ENCODE measurements around the gene MAFB. TPM values are rescaled to one million over a fixed set of nuclear protein-coding genes. Genes with fewer than 3 reads are reported as not detected.

The MAFB gene
- total RNA-seq, 4 donors from 2014 or later, result 25.7 to 89.4 (median 69.2) TPM

DNA sequence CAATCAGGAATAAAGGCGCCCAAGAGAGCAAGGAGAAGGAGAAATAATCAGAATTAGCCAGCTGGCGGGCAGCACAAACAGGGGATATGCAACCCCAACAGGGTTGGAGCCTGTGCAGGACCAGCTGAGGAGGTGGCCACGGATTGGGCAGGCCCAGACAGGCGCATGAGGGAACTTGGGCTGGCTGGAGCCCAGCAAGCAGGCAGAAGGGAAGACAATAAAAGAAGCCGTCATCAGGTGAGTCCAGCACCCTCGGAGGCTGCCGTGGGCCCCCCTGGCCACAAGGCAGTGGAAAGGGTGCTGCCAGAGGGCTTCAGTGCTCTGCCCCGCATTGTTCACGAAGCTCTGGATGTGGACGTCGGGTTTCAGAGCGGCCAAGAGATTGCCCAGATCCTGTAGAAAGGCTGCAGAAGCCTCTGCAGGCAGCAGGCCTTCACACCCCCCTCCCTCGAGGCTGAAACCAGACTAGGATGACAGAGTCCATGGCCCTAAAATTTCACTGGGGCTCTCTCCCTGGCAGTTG lies 28.4 kb upstream of the MAFB start:
- 60% methylated on average over 5 of the region's 13 CpGs for WGBS
- Histone ChIP-seq H3K9me3 (no peaks in the 10 kb centered on the region), H3K27me3 (no peaks in the 10 kb centered on the region), H3K27ac (no peak overlapping the region), H3K36me3 (no peaks in the 10 kb centered on the region), H3K4me1 (no peaks in the 10 kb centered on the region), H3K4me3 (no peak overlapping the region)
- TF ChIP-seq EP300 (IDR thresholded peaks at IDR 0.05) (no peak), POLR2A (IDR thresholded peaks at IDR 0.05) (no peak), CTCF (IDR thresholded peaks at IDR 0.05) (no peak), POLR2AphosphoS5 (IDR thresholded peaks at IDR 0.05) (no peak)
- DNase-seq (ENCODE audit: low spot score in 2 of 2), result no peak

DNA sequence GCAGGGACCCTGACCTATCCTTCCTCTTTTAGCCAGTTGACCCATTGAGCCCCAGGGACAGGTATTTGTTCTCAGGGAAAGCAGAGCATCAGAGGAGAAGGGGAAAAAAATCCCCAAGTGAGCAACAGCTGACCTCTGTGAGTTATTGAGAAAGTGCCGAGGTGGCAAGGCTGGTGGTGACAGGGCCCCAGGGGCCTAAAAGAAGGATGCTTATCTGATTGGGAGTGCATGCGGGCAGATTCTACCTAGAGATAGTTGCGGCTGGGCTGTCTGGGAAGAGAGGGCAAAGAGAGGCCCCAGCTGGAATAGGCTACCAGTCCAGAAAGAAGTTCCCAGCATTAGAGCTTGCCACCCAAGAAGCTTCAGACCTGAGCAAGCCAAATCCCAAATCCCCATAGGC lies 26.5 kb upstream of the MAFB start:
- WGBS, result 85% methylated on average over 3 of the region's 3 CpGs
- Histone ChIP-seq H3K27ac (no peak overlapping the region), H3K36me3 (no peaks in the 10 kb centered on the region), H3K4me3 (no peak overlapping the region), H3K4me1 (no peaks in the 10 kb centered on the region), H3K9me3 (no peaks in the 10 kb centered on the region), H3K27me3 (no peaks in the 10 kb centered on the region)
- no peak for DNase-seq (ENCODE audit: low spot score in 2 of 2)
- no peak for TF ChIP-seq CTCF (IDR thresholded peaks at IDR 0.05)

DNA sequence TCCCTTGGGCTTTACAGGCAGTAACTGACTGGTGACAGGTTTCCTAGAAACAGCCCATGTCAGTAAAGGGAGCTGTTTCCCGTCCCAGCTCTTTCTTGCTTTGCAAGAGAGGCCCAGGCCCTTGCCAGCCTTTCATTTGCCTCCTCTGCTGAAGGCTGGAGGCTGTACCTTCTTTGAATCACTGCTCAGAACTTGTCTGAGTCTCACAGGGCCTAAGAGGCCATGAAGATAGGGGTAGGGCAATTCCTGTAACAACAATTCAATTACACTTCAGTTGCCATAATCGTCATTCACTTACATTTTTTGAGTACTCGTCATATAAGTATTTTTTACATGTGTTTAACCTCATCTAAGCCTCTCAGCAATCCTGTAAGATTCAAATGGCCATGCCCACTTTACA lies 25.9 kb upstream of the MAFB start:
- no peaks in the 10 kb centered on the region for H3K36me3 ChIP-seq
- H3K4me1 ChIP-seq, result no peaks in the 10 kb centered on the region
- H3K9me3 ChIP-seq, result no peaks in the 10 kb centered on the region
- no peaks in the 10 kb centered on the region for H3K27me3 ChIP-seq
- H3K4me3 ChIP-seq, result no peak overlapping the region
- no peak overlapping the region for H3K27ac ChIP-seq
- TF ChIP-seq POLR2AphosphoS5 (IDR thresholded peaks at IDR 0.05), result no peak
- no peak for TF ChIP-seq CTCF (IDR thresholded peaks at IDR 0.05)
- no peak for TF ChIP-seq POLR2A (IDR thresholded peaks at IDR 0.05)
- TF ChIP-seq EP300 (IDR thresholded peaks at IDR 0.05), result no peak
- WGBS, result 91% methylated on average over 3 of the region's 3 CpGs
- no peak for DNase-seq (ENCODE audit: low spot score in 2 of 2)

GRCh38 chr20:40714109-40714508 lies 25.1 kb upstream of the MAFB start:
- no peak for TF ChIP-seq POLR2A (IDR thresholded peaks at IDR 0.05)
- H3K4me1 ChIP-seq, result no peaks in the 10 kb centered on the region
- H3K4me3 ChIP-seq, result no peak overlapping the region
- DNase-seq (ENCODE audit: low spot score in 2 of 2), result no peak
- no peaks in the 10 kb centered on the region for H3K9me3 ChIP-seq
- H3K27ac ChIP-seq, result no peak overlapping the region
- no peaks in the 10 kb centered on the region for H3K27me3 ChIP-seq
- 94% methylated on average over 4 of the region's 4 CpGs for WGBS
- H3K36me3 ChIP-seq, result no peaks in the 10 kb centered on the region

DNA sequence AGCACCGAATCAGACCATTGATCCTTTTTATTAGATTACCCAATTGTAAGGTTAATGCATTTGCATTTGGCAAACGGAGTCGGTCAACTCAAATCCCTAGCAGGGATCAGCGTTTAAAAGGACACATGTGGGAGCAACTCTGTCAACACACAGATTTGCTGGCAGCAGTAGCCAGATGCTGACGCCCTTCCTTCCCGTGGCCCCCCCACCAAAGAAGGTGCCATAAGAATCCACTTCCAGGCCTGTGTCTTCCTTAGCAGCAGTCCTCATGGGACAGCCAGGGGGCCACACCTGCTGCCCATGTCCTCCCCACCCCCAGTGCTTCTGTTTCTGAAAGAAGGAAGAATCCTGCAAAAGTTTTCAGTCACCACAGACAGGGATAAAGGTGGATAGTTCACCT lies 24.5 kb upstream of the MAFB start:
- WGBS, result 71% methylated on average over 6 of the region's 6 CpGs
- H3K27me3 ChIP-seq, result no peaks in the 10 kb centered on the region
- H3K27ac ChIP-seq, result no peak overlapping the region
- H3K4me3 ChIP-seq, result no peak overlapping the region
- DNase-seq (ENCODE audit: low spot score in 2 of 2), result no peak
- no peaks in the 10 kb centered on the region for H3K4me1 ChIP-seq
- H3K36me3 ChIP-seq, result no peaks in the 10 kb centered on the region
- TF ChIP-seq CTCF (IDR thresholded peaks at IDR 0.05) (no peak), POLR2A (IDR thresholded peaks at IDR 0.05) (no peak), EP300 (IDR thresholded peaks at IDR 0.05) (no peak), POLR2AphosphoS5 (IDR thresholded peaks at IDR 0.05) (no peak)
- H3K9me3 ChIP-seq, result no peaks in the 10 kb centered on the region

- H3K27me3 ChIP-seq, result no peaks in the 10 kb centered on the region
- TF ChIP-seq POLR2A (IDR thresholded peaks at IDR 0.05) (no peak), EP300 (IDR thresholded peaks at IDR 0.05) (no peak), POLR2AphosphoS5 (IDR thresholded peaks at IDR 0.05) (no peak), CTCF (IDR thresholded peaks at IDR 0.05) (no peak)
- no peaks in the 10 kb centered on the region for H3K9me3 ChIP-seq
- no peaks in the 10 kb centered on the region for H3K36me3 ChIP-seq
- H3K4me3 ChIP-seq, result no peak overlapping the region
- H3K27ac ChIP-seq, result no peak overlapping the region
- 83% methylated on average over 13 of the region's 13 CpGs for WGBS
- H3K4me1 ChIP-seq, result no peaks in the 10 kb centered on the region
- no peak for DNase-seq (ENCODE audit: low spot score in 2 of 2)
Measured at GRCh38 chr20:40711079-40711478, 22.0 kb upstream of the MAFB start.
